ENCODE measurements around the gene S100A9. TPM values are rescaled to one million over a fixed set of nuclear protein-coding genes. Genes with fewer than 3 reads are reported as not detected.

Gene S100A9
- total RNA-seq, 1 experiment from 2014 or later, result 0.59 TPM

GRCh38 chr1:153324912-153325311 is 32.7 kb upstream of the S100A9 start:
- Histone ChIP-seq H3K9me2 (ENCODE audit: insufficient read depth) (no peaks in the 10 kb centered on the region), H3K27ac (ENCODE audit: low read depth, low read length) (no peak overlapping the region), H3K9ac (ENCODE audit: low read length) (no peak overlapping the region), H3K27me3 (ENCODE audit: insufficient read depth, low read length) (0 out of 2 replicates have a peak, but pooled peaks cover 1% of the 10 kb centered on the region), H4K20me1 (ENCODE audit: insufficient read depth) (no peaks in the 10 kb centered on the region), H3K4me1 (ENCODE audit: control insufficient read depth in 1 of 2, insufficient read depth in 2 of 2, low read length in 2 of 2) (no peaks in the 10 kb centered on the region), H3K36me3 (ENCODE audit: control insufficient read depth in 1 of 2, insufficient read depth in 2 of 2, low read length in 2 of 2) (no peaks in the 10 kb centered on the region), H3K79me2 (ENCODE audit: insufficient read depth, low read length) (no peaks in the 10 kb centered on the region), H2AFZ (ENCODE audit: low read depth, low read length, poor library complexity, severe bottlenecking) (no peak overlapping the region), H3K4me3 (replicated peaks in 1 of 2; ENCODE audit: low read depth in 1 of 2, low read length in 2 of 2) (no peak overlapping the region), H3K9me3 (ENCODE audit: control insufficient read depth in 1 of 2, insufficient read depth in 1 of 2, low read depth in 1 of 2, low read length in 2 of 2) (no peaks in the 10 kb centered on the region), H3K4me2 (ENCODE audit: low read length) (no peak overlapping the region)
- no peak for TF ChIP-seq SRF (IDR thresholded peaks at IDR 0.05; ENCODE audit: low read depth)
- TF ChIP-seq FOSL1 (IDR thresholded peaks at IDR 0.05; ENCODE audit: low read depth), result no peak
- no peak for TF ChIP-seq ATF3 (IDR thresholded peaks at IDR 0.05)
- TF ChIP-seq ELF1 (IDR thresholded peaks at IDR 0.05; ENCODE audit: borderline replicate concordance, low read depth), result no peak
- TF ChIP-seq EZH2phosphoT487 (IDR thresholded peaks at IDR 0.05; ENCODE audit: borderline replicate concordance), result no peak
- no peak for TF ChIP-seq ZNF274 (IDR thresholded peaks at IDR 0.05; ENCODE audit: low read depth, low read length)
- TF ChIP-seq CEBPB (IDR thresholded peaks at IDR 0.05; ENCODE audit: low read depth), result no peak
- no peak for TF ChIP-seq EGR1 (IDR thresholded peaks at IDR 0.05; ENCODE audit: low read depth)
- no peak for TF ChIP-seq CBX3 (IDR thresholded peaks at IDR 0.05; ENCODE audit: low read depth)
- TF ChIP-seq POLR2AphosphoS5 (IDR thresholded peaks at IDR 0.05; ENCODE audit: low read depth, low read length), result no peak
- TF ChIP-seq JUND (IDR thresholded peaks at IDR 0.05), result no peak
- no peak for TF ChIP-seq SP1 (IDR thresholded peaks at IDR 0.05; ENCODE audit: low read depth)
- no peak for TF ChIP-seq ZFX (IDR thresholded peaks at IDR 0.05)
- no peak for TF ChIP-seq ZBTB33 (IDR thresholded peaks at IDR 0.05; ENCODE audit: extremely low read depth, insufficient replicate concordance, low read length)
- no peak for TF ChIP-seq POLR2A (IDR thresholded peaks at IDR 0.05; ENCODE audit: borderline replicate concordance, extremely low read depth, insufficient read depth, insufficient read length)
- TF ChIP-seq RAD21 (IDR thresholded peaks at IDR 0.05; ENCODE audit: low read depth), result no peak
- TF ChIP-seq REST (IDR thresholded peaks at IDR 0.05; ENCODE audit: low read depth), result no peak
- no peak for TF ChIP-seq CTCF (IDR thresholded peaks at IDR 0.05 in 2 of 3, conservative IDR thresholded peaks at IDR 0.05 in 1 of 3; ENCODE audit: borderline replicate concordance in 1 of 3, insufficient read depth in 1 of 3, low read depth in 2 of 3, low read length in 2 of 3)
- no TSS peak for BruUV-seq (replicated peaks)
- RAD21 ChIA-PET (ENCODE audit: low non-redundant PET in 1 of 2, low total read pairs in 2 of 2, uncharacterized antibody in 2 of 2, unreplicated experiment in 2 of 2), result no interaction called here
- ATAC-seq (no peak), DNase-seq (ENCODE audit: low read depth, low spot score) (no peak)
- intact Hi-C loops (cut with micrococcal nuclease), result no loop called here
- CTCF ChIA-PET, result no interaction called here
- POLR2A ChIA-PET, result no interaction called here
